ENCODE measurements around the gene HOXC10. TPM values are rescaled to one million over a fixed set of nuclear protein-coding genes. Genes with fewer than 3 reads are reported as not detected.

HOXC10 gene
- total RNA-seq, 2 experiments from 2014 or later, result not detected

DNA sequence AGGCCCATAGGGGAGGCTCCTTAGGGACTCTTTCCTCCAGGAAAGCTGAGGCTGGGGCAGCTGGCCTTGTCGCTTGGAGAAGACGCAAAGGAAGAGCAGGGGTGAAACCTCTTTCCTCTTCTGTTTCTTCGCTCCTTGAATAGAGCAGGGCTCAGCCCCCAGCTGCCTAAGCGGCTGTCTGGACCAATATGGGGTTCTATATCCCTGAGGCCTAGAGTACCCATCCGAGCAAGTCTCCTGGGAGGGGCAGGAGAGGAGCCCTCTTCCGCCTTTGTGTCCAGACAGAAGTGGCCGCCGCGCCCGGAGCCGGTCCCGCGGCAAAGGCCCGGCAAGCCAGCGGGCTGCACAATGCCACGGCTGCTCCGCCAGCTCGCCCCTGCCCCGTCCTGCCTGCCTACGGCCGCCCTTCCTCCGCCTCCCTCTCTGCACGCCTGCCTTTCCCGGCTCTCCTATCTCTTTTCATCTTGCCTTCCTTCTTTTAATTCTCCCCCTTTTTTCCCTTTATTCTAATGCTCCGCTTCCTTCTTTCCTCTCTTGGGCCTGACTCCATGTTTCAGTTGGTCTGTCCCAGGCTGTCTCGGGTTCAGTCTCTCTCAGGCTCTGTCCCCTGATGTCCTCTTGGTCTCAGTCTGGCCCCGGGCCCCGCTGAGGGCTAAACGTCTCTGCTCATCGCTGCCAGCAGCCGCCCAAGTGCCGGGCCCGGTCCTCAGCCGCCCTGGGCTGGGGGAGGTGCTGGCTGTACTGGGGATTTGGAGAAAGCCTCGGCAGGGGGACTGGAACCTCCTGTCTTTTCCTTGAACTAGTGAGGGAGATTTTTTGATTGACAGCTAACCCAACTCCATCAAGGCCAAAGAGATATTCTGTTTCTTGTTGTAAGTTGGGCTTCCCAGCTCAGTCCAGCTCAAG lies 12.5 kb downstream of the HOXC10 start:
- Mint-ChIP-seq H3K36me3 (peaks cover 1% of the 10 kb centered on the region), H3K27ac (no peak overlapping the region), H3K9me3 (ENCODE audit: low read depth) (no peaks in the 10 kb centered on the region), H3K27me3 (peaks cover 96% of the 10 kb centered on the region), H3K4me3 (no peak overlapping the region), H3K4me1 (peaks cover 14% of the 10 kb centered on the region)
- no peak for ATAC-seq
- no peak for DNase-seq
- CTCF ChIA-PET, result interaction anchor here (1.3 to 6.1 kb wide), 7 partner anchors 8 to 210 kb away, joined by 4 to 41 read pairs (median 7); partner anchors contain the start of genes HOXC10, HOXC5 and HOXC8

DNA sequence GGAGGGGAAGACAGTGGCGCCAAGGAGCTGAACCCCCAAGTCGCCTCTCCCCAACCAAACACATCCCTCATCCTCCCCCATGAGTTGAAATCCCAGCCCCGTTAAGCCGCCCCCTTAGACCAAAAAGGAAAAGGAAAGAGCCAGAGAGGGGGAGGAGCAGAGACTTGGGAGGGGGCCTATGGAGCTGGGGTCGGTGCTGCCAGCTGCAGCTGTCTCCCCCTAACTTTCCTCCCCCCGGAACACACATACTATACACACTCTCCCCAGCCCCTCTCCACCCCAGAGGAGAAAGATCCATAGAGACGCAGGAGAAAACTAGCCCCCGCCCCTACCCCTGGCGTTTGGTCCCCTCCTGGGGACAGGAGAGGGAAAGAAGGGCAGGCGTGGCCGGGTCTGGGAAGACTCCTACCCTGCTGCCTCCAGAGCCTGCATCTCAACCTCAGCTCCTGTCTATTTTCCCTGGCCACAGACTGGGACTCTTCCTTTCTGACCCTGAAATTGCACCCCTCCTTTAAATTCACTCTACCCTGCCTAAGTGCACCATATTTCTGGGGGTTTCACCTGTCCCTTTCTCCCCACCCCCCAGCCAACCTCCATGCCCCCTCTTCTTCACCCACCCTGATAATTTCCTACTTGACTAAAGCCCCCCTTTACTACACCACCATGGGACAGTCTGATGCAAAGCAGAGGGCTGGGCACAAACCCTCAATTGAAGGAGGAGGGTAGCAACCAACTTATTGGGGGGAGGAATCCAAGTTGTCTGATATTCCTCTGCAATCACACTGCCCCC lies 13.4 kb downstream of the HOXC10 start:
- DNase-seq, result no peak
- Mint-ChIP-seq H3K36me3 (peaks cover 1% of the 10 kb centered on the region), H3K4me1 (peaks cover 14% of the 10 kb centered on the region), H3K27ac (no peak overlapping the region), H3K27me3 (peaks cover 97% of the 10 kb centered on the region), H3K4me3 (no peak overlapping the region), H3K9me3 (ENCODE audit: low read depth) (no peaks in the 10 kb centered on the region)
- no peak for ATAC-seq
- CTCF ChIA-PET, result interaction anchor here (1.1 to 6.1 kb wide), 9 partner anchors 7 to 210 kb away, joined by 3 to 41 read pairs (median 6); partner anchors contain the start of genes HOXC10, HOXC5 and HOXC8

DNA sequence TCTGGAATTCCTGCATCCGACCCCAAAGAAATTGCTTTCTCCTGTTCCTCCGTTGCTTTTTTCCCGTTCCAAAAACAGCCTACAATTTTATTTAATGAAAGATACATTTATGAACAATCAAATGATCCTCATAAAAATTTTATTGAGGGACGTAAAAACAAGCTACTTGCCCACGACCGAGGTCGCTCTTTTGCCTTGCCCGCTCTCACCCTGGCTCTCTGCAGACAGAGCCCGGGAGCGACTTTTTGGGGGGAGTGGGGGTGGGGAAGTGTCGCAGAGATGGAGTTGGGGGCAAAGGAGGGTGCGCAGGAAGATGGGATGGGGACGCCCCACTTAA lies 13.9 kb downstream of the HOXC10 start:
- no peaks in the 10 kb centered on the region for H3K9me3 Mint-ChIP-seq (ENCODE audit: low read depth)
- peaks cover 14% of the 10 kb centered on the region for H3K4me1 Mint-ChIP-seq
- CTCF ChIA-PET, result interaction anchor here (1.1 to 6.1 kb wide), 7 partner anchors 10 to 209 kb away, joined by 3 to 41 read pairs (median 6); partner anchors contain the start of genes HOXC10, HOXC5 and HOXC8
- no peak for ATAC-seq
- H3K27ac Mint-ChIP-seq, result no peak overlapping the region
- H3K27me3 Mint-ChIP-seq, result peaks cover 97% of the 10 kb centered on the region
- H3K36me3 Mint-ChIP-seq, result peaks cover 1% of the 10 kb centered on the region
- DNase-seq, result no peak
- H3K4me3 Mint-ChIP-seq, result no peak overlapping the region

DNA sequence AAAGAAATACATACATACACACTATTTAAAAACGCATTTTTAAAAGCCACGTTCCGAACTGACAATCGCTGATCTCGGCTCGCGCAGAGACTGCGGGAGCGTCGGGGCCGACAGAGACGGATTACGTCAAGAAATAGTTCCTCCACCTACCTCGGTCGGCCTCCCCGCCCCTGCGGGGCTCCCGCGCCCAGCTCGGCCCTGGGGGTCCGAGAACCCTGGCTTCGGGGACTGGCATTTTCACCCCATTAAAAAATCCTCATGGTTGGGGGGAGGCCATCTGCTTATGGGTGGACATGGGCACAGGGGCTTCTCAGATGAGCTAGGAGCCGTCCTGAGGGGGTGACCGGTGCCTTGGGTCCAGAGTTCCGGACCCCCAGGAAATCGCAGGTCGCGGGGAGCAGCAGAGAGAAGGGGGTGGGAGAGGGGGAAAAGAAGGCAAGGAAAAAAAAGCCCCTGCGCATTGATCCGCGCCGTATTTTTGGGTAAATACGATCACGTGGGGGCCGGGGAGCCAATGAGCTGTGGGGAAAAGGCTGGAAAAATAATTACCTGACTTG lies 14.7 kb downstream of the HOXC10 start:
- H3K27ac Mint-ChIP-seq, result no peak overlapping the region
- H3K4me3 Mint-ChIP-seq, result peak overlapping the region; percentile 42
- CTCF ChIA-PET, result interaction anchor here (0.6 to 6.1 kb wide), 13 partner anchors 9 to 243 kb away, joined by 3 to 41 read pairs (median 3); partner anchors contain the start of genes HOXC10, HOXC5 and HOXC8
- H3K27me3 Mint-ChIP-seq, result peaks cover 97% of the 10 kb centered on the region
- DNase-seq (no peak), ATAC-seq (no peak)
- H3K9me3 Mint-ChIP-seq (ENCODE audit: low read depth), result no peaks in the 10 kb centered on the region
- peaks cover 1% of the 10 kb centered on the region for H3K36me3 Mint-ChIP-seq
- H3K4me1 Mint-ChIP-seq, result peaks cover 14% of the 10 kb centered on the region

DNA sequence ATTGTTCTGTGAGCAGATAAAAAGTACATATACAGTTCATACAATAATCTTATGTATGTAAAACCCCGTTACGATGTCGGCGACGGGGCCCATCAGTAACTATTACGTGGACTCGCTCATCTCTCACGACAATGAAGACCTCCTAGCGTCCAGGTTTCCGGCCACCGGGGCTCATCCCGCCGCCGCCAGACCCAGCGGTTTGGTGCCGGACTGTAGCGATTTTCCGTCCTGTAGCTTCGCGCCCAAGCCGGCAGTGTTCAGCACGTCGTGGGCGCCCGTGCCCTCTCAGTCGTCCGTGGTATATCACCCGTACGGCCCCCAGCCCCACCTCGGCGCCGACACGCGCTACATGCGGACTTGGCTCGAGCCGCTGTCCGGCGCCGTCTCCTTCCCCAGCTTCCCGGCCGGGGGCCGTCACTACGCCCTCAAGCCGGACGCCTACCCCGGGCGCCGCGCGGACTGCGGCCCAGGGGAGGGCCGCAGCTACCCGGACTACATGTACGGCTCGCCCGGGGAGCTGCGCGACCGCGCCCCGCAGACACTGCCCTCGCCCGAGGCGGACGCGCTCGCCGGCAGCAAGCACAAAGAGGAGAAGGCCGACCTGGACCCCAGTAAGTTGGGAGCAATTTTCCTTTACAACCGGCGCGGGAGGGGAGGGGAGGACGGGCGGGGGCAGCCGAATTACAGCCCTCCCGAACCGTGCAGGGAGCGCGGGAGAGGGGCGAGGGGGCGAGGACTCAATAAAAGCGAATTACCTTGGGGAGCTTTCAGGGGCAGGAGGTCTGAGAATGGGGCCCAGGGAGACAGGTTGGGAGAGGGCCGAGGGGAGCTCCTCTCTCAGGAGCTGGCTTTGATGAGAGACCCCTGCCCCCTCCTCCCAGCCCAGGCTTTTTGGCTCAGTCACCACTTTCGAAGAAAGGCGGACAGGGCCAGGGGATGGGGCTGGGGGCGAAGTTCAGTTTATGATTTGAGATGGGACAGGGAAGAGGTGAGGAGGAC lies 15.5 kb downstream of the HOXC10 start, which contains the start of gene HOXC9:
Gene HOXC9 (plus strand): TSS at position 46 of the 999 bp plus-strand sequence. CDS start 28 bp downstream, at position 74.
- Mint-ChIP-seq H3K4me1 (peaks cover 10% of the 10 kb centered on the region), H3K27me3 (peaks cover 97% of the 10 kb centered on the region), H3K9me3 (ENCODE audit: low read depth) (no peaks in the 10 kb centered on the region), H3K36me3 (no peaks in the 10 kb centered on the region), H3K4me3 (peak within 1 kb of the TSS; percentile 42), H3K27ac (no peak within 1 kb of the TSS)
- DNase-seq (no peak), ATAC-seq (no peak)
- CTCF ChIA-PET, result interaction anchor here (0.6 to 6.1 kb wide), 10 partner anchors 10 to 215 kb away, joined by 3 to 41 read pairs (median 3); partner anchors contain the start of genes HOXC10 and HOXC5

DNA sequence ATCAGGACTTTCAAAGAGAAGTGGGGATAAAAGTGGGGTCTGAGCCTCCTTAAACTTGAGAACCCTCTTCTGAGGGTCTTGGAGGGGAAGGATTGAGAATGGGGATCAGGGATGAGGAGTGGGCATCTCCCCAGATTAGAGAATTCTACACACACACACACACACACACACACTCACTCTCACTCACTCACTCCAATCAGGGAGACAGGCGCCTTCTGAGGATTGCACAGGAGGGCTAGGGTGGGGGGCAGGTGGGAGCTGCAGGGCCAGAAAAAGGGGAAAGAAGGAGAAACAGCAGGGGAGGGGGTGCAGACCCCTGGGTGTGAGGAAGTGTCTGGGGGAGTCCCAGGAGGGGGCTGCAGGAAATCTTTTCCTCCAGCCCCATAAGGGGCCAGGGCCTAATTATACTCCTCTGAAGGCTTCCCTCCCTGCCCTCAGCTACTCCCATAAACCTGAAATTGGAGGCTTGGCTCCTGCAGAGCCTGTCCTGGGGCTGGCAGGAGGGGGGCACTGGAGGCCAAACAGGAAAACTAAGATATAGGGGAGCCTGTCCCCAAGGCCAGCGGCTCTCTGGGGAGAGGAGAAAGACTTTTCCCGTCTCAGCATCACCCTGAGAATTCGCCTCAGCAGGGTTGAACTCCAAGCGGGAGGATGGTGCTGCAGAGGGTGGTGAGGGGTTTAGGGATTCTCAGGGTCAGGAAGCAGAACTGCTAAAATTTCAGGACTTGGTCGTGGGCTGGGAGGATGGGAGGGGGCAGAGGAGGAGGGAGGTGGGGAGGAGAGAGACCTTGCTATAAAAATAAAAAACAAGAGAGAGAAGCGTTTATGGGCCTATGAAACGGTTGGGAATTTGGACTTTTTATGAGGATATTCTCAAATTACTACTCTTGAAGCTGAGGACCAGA lies 16.6 kb downstream of the HOXC10 start:
- Mint-ChIP-seq H3K4me3 (no peak overlapping the region), H3K4me1 (peaks cover 15% of the 10 kb centered on the region), H3K36me3 (no peaks in the 10 kb centered on the region), H3K27me3 (peaks cover 98% of the 10 kb centered on the region), H3K9me3 (ENCODE audit: low read depth) (no peaks in the 10 kb centered on the region), H3K27ac (no peak overlapping the region)
- no peak for DNase-seq
- ATAC-seq, result no peak
- CTCF ChIA-PET, result interaction anchor here (1.0 to 8.4 kb wide), 5 partner anchors 15 to 200 kb away, joined by 3 to 136 read pairs (median 11); partner anchors contain the start of genes HOXC10, HOXC5 and SMUG1

DNA sequence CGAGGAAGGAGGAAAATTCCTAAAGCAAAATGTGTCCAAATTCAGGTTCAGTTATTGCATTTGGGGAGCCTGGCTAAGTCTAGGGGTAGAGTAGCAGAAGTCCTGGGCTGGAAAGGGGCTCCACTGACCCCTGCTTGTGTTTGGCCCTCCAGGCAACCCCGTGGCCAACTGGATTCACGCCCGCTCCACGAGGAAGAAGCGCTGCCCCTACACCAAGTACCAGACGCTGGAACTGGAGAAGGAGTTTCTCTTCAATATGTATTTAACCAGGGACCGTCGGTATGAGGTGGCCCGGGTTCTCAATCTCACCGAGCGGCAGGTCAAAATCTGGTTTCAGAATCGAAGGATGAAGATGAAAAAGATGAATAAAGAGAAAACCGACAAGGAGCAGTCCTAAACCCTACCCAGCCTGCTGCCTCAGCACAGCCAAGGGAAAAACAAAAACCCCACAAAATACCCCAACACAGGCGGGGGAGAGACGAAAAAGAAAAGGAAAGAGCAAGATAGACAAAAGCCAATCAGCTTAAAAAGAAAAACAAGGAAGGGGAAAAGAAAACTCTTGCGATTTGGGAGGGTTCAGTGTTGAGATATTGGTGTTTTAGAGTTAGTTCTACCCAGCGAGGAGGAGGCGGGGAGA lies 17.4 kb downstream of the HOXC10 start:
- ATAC-seq (no peak), DNase-seq (no peak)
- CTCF ChIA-PET, result interaction anchor here (3.5 to 8.4 kb wide), 4 partner anchors 16 to 205 kb away, joined by 11 to 136 read pairs (median 68); partner anchors contain the start of genes HOXC10 and SMUG1
- peaks cover 98% of the 10 kb centered on the region for H3K27me3 Mint-ChIP-seq
- H3K36me3 Mint-ChIP-seq, result no peaks in the 10 kb centered on the region
- no peaks in the 10 kb centered on the region for H3K9me3 Mint-ChIP-seq (ENCODE audit: low read depth)
- peaks cover 15% of the 10 kb centered on the region for H3K4me1 Mint-ChIP-seq
- no peak overlapping the region for H3K4me3 Mint-ChIP-seq
- H3K27ac Mint-ChIP-seq, result no peak overlapping the region

DNA sequence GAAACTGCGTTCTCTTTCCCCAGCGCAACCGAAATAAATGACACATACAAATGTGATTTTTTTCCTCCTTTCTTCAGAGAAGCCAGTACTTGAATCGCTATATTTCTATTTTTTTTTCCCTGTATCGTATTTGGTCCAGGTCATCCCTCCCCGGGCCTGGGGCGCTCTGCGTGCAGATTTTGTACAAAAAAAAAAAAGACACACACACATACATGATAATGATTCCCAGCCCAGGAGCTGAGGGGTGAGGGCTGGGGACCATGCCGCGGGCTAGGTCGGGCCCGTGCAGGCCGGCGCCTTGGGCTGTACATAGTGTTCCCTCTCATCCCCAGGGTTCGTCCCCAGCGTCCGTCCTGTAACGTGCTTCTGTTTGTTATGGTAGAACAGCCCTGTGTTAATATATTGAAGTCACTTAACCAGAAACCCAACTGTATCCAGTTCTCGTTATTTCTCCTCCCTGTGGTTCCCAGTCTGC lies 18.0 kb downstream of the HOXC10 start:
- ATAC-seq, result no peak

DNA sequence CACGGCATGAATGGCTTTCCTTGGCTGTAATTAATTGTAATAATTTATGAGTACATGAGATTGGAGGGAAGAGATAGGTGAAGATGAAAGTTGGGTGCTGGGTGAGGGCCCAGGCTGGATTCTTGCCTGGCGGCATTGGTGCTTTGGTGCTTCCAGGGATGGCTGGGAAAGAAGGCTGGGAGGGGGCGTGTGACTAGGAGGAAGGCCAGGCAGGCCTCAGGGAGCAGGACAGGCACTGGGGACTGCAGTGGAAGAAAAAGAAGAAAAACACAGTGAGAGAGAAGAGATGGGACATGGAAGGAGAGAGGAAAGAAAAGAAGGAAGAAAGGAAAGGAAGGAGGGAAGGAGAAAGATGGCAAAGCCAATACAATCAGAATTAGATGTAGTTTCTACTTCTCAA lies 18.7 kb downstream of the HOXC10 start:
- Mint-ChIP-seq H3K36me3 (no peaks in the 10 kb centered on the region), H3K27me3 (peaks cover 98% of the 10 kb centered on the region), H3K27ac (no peak overlapping the region), H3K4me1 (peaks cover 13% of the 10 kb centered on the region), H3K4me3 (no peak overlapping the region), H3K9me3 (ENCODE audit: low read depth) (no peaks in the 10 kb centered on the region)
- ATAC-seq (no peak), DNase-seq (no peak)
- CTCF ChIA-PET, result interaction anchor here (1.2 to 8.4 kb wide), 8 partner anchors 13 to 211 kb away, joined by 3 to 136 read pairs (median 71); partner anchors contain the start of genes HOXC10, HOXC5, HOXC6 and SMUG1

More for the DNA sequence above, 18.0 kb downstream of the HOXC10 start:
- Mint-ChIP-seq H3K36me3 (no peaks in the 10 kb centered on the region), H3K27ac (no peak overlapping the region), H3K27me3 (peaks cover 98% of the 10 kb centered on the region), H3K4me1 (peaks cover 13% of the 10 kb centered on the region), H3K4me3 (no peak overlapping the region), H3K9me3 (ENCODE audit: low read depth) (no peaks in the 10 kb centered on the region)
- CTCF ChIA-PET, result interaction anchor here (1.2 to 8.4 kb wide), 6 partner anchors 16 to 204 kb away, joined by 3 to 136 read pairs (median 27); partner anchors contain the start of genes HOXC10 and SMUG1
- DNase-seq, result no peak

DNA sequence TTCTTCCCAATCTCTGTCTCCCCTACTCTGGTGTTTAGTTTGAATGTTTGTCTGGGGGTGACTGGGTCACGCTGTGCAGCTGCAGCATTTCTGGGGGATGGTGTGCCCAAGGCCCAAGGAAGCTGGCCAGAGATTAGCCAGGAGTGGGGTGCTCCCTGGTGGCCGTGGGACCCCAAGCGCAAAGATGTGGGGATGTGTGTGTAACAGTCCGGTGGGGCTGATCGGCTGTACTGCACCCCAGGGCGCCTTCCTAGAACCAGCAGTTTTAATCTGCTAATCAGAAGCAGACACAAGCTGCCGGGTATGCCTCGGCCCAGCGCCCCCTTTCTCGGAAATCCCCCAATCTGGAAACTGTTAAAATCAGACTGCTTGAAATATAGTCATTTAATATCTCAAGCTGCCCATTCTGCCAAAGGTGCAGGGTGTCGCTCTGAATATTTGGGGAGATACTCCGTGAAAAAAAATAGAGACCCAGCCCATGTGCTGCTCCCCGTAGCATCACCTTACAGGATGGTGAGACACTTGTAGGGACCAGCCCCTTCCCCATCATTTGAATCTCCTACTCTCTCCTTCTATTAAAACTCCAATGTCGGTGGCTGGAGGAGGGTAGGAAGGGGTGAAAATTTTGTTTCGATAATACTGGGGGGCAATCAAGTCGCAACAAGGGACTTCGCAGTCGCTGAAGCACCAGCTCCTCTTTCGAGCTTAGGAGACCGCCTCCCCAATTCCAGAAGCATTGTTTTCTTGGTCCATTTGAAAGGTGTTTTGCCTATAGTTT lies 19.3 kb downstream of the HOXC10 start:
- Mint-ChIP-seq H3K27ac (no peak overlapping the region), H3K9me3 (ENCODE audit: low read depth) (no peaks in the 10 kb centered on the region), H3K36me3 (no peaks in the 10 kb centered on the region), H3K27me3 (peaks cover 97% of the 10 kb centered on the region), H3K4me1 (peaks cover 14% of the 10 kb centered on the region), H3K4me3 (no peak overlapping the region)
- CTCF ChIA-PET, result interaction anchor here (1.2 to 8.4 kb wide), 9 partner anchors 12 to 210 kb away, joined by 3 to 136 read pairs (median 68); partner anchors contain the start of genes HOXC10, HOXC5, HOXC6 and SMUG1
- ATAC-seq (no peak), DNase-seq (no peak)
